SK-N-SH treated with all-trans-retinoic acid at 6 μM for 48 hours (cell line): Measurements from ENCODE around the gene ERCC1.

ENCODE experiments used
- ATAC-seq: fragments of 200-7000 bp; cut with Tn5 transposase; 3 replicates; pipeline ENCODE4 v1.9.1; 2020; ENCODE audit warnings: mild to moderate bottlenecking, moderate library complexity
- ARNTL ChIP-seq: fragments of 450-650 bp; formaldehyde crosslinking; IDR thresholded peaks from 2 replicates; pipeline ENCODE4 v1.5.0; 2020; ENCODE audit warnings: low read depth, mild to moderate bottlenecking, moderate library complexity, borderline replicate concordance
- BACH2 ChIP-seq: fragments of 250-450 bp; sonication (Bioruptor Pico); IDR thresholded peaks from 2 replicates; pipeline ENCODE4 v1.9.0; 2021; ENCODE audit warnings: mild to moderate bottlenecking, borderline replicate concordance
- ESRRG ChIP-seq: fragments of 250-450 bp; sonication (Bioruptor Pico); IDR thresholded peaks from 2 replicates; pipeline ENCODE4 v1.6.1; 2021; ENCODE audit warnings: mild to moderate bottlenecking
- ISL1 ChIP-seq: fragments of 250-450 bp; sonication (Bioruptor Pico); IDR thresholded peaks from 2 replicates; pipeline ENCODE4 v2.1.2; 2022; ENCODE audit warnings: mild to moderate bottlenecking, moderate library complexity
- POU6F1 ChIP-seq: fragments of 250-450 bp; sonication (Bioruptor Pico); IDR thresholded peaks from 2 replicates; pipeline ENCODE4 v1.8.0; 2021; ENCODE audit warnings: low read depth, mild to moderate bottlenecking, moderate library complexity, borderline replicate concordance
- PPARA ChIP-seq: fragments of 250-450 bp; sonication (Bioruptor Pico); IDR thresholded peaks from 2 replicates; pipeline ENCODE4 v1.5.0; 2020; ENCODE audit warnings: mild to moderate bottlenecking, borderline replicate concordance
- RARB ChIP-seq: fragments of 250-450 bp; sonication (Bioruptor Pico); IDR thresholded peaks from 2 replicates; pipeline ENCODE4 v1.8.0; 2021; ENCODE audit warnings: mild to moderate bottlenecking, moderate library complexity
- TCF4 ChIP-seq: fragments of 250-450 bp; sonication (Bioruptor Pico); IDR thresholded peaks from 2 replicates; pipeline ENCODE4 v1.8.0; 2021; ENCODE audit warnings: mild to moderate bottlenecking, moderate library complexity, borderline replicate concordance
- TOX ChIP-seq: fragments of 250-450 bp; sonication (Bioruptor Pico); IDR thresholded peaks from 2 replicates; pipeline ENCODE4 v1.8.0; 2021; ENCODE audit warnings: mild to moderate bottlenecking, moderate library complexity, borderline replicate concordance
- ZC3H10 ChIP-seq: fragments of 250-450 bp; sonication (Bioruptor Pico); IDR thresholded peaks from 2 replicates; pipeline ENCODE4 v1.5.1; 2021; ENCODE audit warnings: mild to moderate bottlenecking, moderate library complexity
- ZFP3 ChIP-seq: fragments of 250-450 bp; sonication (Bioruptor Pico); IDR thresholded peaks from 2 replicates; pipeline ENCODE4 v1.5.0; 2020; ENCODE audit warnings: mild to moderate bottlenecking, moderate library complexity
- ZFP30 ChIP-seq: fragments of 450-650 bp; formaldehyde crosslinking; IDR thresholded peaks from 2 replicates; pipeline ENCODE4 v1.5.0; 2022; ENCODE audit warnings: mild to moderate bottlenecking, moderate library complexity
- ZNF565 ChIP-seq: fragments of 450-650 bp; formaldehyde crosslinking; conservative IDR thresholded peaks from 2 replicates; pipeline ENCODE4 v1.5.0; 2020; ENCODE audit warnings: low read depth, mild to moderate bottlenecking, moderate library complexity
- ZNF70 ChIP-seq: fragments of 450-650 bp; formaldehyde crosslinking; IDR thresholded peaks from 2 replicates; pipeline ENCODE4 v1.5.0; 2020; ENCODE audit warnings: mild to moderate bottlenecking, moderate library complexity
- TF ChIP-seq, protein P1 (sequence below): fragments of 250-450 bp; sonication (Bioruptor Pico); IDR thresholded peaks from 2 replicates; pipeline ENCODE4 v1.5.0; 2020; ENCODE audit warnings: mild to moderate bottlenecking, moderate library complexity
- TF ChIP-seq, protein P2 (sequence below): fragments of 250-450 bp; sonication (Bioruptor Pico); IDR thresholded peaks from 2 replicates; pipeline ENCODE4 v1.5.1; 2020; ENCODE audit warnings: low read depth, mild to moderate bottlenecking, moderate library complexity
- TF ChIP-seq, protein P3 (sequence below): fragments of 250-450 bp; sonication (Bioruptor Pico); IDR thresholded peaks from 2 replicates; pipeline ENCODE4 v1.5.1; 2021; ENCODE audit warnings: mild to moderate bottlenecking, moderate library complexity

ERCC1 gene

GRCh38 chr19:45451131-45451849, 27.6 kb upstream of the ERCC1 start:
- no peak for ATAC-seq
- TF ChIP-seq ZNF565 (CRISPR knock-in tag), result no peak
- TF ChIP-seq ZFP3 (CRISPR knock-in tag), result no peak
- TF ChIP-seq POU6F1 (CRISPR knock-in tag), result no peak
- TF ChIP-seq ARNTL, result no peak
- TF ChIP-seq TCF4 (CRISPR knock-in tag), result no peak
- TF ChIP-seq RARB (CRISPR knock-in tag), result no peak
- no peak for TF ChIP-seq BACH2

DNA sequence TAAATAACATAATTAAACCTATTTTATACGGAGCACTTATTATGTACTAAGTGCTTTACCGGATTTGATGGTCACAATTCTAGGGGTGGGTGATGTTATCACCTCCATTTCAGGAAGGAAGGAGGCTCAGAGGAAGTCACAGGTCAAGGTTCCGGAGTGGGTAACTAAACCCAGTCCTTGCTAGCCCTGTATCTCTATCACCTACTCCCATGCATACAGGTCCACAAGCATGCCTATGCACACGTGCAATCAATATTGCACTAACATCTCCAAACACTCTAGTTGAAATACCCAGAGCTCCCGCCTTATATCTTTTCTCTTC, 26.3 kb upstream of the ERCC1 start:
- TF ChIP-seq ZC3H10, result no peak
- peak; percentile 6; the same call in 2 of the 3 replicates for ATAC-seq

- no peak for ATAC-seq
- TF ChIP-seq ARNTL (no peak), ZC3H10 (no peak), ZFP30 (CRISPR knock-in tag) (no peak), ESRRG (no peak), TCF4 (CRISPR knock-in tag) (no peak), TOX (no peak), ISL1 (no peak), POU6F1 (CRISPR knock-in tag) (no peak), PPARA (CRISPR knock-in tag) (no peak)
- TF ChIP-seq, protein P1, sequence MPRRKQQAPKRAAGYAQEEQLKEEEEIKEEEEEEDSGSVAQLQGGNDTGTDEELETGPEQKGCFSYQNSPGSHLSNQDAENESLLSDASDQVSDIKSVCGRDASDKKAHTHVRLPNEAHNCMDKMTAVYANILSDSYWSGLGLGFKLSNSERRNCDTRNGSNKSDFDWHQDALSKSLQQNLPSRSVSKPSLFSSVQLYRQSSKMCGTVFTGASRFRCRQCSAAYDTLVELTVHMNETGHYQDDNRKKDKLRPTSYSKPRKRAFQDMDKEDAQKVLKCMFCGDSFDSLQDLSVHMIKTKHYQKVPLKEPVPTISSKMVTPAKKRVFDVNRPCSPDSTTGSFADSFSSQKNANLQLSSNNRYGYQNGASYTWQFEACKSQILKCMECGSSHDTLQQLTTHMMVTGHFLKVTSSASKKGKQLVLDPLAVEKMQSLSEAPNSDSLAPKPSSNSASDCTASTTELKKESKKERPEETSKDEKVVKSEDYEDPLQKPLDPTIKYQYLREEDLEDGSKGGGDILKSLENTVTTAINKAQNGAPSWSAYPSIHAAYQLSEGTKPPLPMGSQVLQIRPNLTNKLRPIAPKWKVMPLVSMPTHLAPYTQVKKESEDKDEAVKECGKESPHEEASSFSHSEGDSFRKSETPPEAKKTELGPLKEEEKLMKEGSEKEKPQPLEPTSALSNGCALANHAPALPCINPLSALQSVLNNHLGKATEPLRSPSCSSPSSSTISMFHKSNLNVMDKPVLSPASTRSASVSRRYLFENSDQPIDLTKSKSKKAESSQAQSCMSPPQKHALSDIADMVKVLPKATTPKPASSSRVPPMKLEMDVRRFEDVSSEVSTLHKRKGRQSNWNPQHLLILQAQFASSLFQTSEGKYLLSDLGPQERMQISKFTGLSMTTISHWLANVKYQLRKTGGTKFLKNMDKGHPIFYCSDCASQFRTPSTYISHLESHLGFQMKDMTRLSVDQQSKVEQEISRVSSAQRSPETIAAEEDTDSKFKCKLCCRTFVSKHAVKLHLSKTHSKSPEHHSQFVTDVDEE (CRISPR knock-in tag), result no peak
- TF ChIP-seq, protein P2, sequence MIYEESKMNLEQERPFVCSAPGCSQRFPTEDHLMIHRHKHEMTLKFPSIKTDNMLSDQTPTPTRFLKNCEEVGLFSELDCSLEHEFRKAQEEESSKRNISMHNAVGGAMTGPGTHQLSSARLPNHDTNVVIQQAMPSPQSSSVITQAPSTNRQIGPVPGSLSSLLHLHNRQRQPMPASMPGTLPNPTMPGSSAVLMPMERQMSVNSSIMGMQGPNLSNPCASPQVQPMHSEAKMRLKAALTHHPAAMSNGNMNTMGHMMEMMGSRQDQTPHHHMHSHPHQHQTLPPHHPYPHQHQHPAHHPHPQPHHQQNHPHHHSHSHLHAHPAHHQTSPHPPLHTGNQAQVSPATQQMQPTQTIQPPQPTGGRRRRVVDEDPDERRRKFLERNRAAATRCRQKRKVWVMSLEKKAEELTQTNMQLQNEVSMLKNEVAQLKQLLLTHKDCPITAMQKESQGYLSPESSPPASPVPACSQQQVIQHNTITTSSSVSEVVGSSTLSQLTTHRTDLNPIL (CRISPR knock-in tag), result no peak
- TF ChIP-seq, protein P3, sequence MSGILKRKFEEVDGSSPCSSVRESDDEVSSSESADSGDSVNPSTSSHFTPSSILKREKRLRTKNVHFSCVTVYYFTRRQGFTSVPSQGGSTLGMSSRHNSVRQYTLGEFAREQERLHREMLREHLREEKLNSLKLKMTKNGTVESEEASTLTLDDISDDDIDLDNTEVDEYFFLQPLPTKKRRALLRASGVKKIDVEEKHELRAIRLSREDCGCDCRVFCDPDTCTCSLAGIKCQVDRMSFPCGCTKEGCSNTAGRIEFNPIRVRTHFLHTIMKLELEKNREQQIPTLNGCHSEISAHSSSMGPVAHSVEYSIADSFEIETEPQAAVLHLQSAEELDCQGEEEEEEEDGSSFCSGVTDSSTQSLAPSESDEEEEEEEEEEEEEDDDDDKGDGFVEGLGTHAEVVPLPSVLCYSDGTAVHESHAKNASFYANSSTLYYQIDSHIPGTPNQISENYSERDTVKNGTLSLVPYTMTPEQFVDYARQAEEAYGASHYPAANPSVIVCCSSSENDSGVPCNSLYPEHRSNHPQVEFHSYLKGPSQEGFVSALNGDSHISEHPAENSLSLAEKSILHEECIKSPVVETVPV (CRISPR knock-in tag), result no peak
These were observed 25.2 kb upstream of the ERCC1 start for GRCh38 chr19:45448887-45449299.

DNA sequence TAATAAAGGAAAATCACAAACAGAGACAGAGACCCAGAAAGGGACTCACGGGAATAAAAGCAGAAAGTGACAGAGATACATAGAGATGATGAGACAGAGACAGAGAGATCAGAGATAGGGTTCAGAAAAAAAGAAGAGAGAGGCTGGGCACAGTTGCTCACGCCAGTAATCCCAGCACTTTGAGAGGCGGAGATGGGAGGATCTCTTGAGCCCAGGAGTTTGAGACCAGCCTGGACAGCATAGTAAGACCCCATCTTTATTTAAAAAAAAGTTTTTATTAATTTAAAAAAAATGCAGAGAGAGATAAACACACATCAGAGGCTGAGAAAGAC, 24.7 kb upstream of the ERCC1 start:
- no peak for ATAC-seq
- TF ChIP-seq ZFP3 (CRISPR knock-in tag) (no peak), TOX (no peak), RARB (CRISPR knock-in tag) (no peak), ZNF70 (CRISPR knock-in tag) (no peak), ISL1 (no peak), ESRRG (no peak), ZNF565 (CRISPR knock-in tag) (no peak)

DNA sequence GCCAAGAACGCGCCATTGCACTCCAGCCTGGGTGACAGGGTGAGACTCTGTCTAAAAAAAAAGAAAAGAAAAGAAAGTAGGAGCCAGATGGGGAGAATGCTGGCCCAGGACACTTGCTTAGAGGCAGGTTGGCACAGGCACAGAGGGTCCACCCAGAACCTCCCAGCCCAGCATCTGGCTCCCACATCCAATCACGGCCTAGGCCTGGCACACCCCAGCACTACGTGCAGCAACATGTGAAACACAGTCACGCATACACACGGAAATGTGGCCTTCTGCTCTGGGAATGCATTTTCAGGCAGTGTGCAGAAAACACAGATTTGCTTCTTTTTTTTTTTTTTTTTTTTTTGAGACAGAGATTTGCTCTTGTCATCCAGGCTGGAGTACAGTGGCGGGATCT, 23.2 kb upstream of the ERCC1 start:
- no peak for ATAC-seq
- TF ChIP-seq, protein P2 (CRISPR knock-in tag), result no peak
- no peak for TF ChIP-seq ZFP30 (CRISPR knock-in tag)
